HG03135 (cell line): ENCODE data around the gene ANO4.
"Not testable (repeated sequence)": the region's sequence is repeated elsewhere in the genome, so short reads cannot be mapped to it uniquely, and the experiment has no call there.

Experiments used
- ATAC-seq: cut with Tn5 transposase; IDR thresholded peaks from one replicate; pipeline ENCODE4 v1.9.1; 2021; ENCODE audit warnings: mild to moderate bottlenecking, moderate library complexity; ENCODE audit not compliant: unreplicated experiment

The ANO4 gene

GRCh38 chr12:101027200-101027599, 232.6 kb downstream of the ANO4 start:
- ATAC-seq = no peak

- ATAC-seq = no peak
These were observed 233.2 kb downstream of the ANO4 start for GRCh38 chr12:101027816-101028215.

- no peak for ATAC-seq
These were observed 243.8 kb downstream of the ANO4 start for GRCh38 chr12:101038289-101038871.

- ATAC-seq = no peak
These were observed 245.4 kb downstream of the ANO4 start for GRCh38 chr12:101039848-101040531.

- ATAC-seq = no peak
These were observed 246.4 kb downstream of the ANO4 start for GRCh38 chr12:101040936-101041335.

GRCh38 chr12:101042211-101042610, 247.6 kb downstream of the ANO4 start:
- ATAC-seq = no peak

- no peak for ATAC-seq
These were observed 250.0 kb downstream of the ANO4 start for GRCh38 chr12:101044512-101045059.

GRCh38 chr12:101045486-101046464, 251.2 kb downstream of the ANO4 start:
- ATAC-seq = no peak

GRCh38 chr12:101047652-101048051, 253.1 kb downstream of the ANO4 start:
- no peak for ATAC-seq

- ATAC-seq = no peak
These were observed 256.1 kb downstream of the ANO4 start for GRCh38 chr12:101050631-101051030.

- ATAC-seq = no peak
These were observed 256.6 kb downstream of the ANO4 start for GRCh38 chr12:101051151-101051550.

- ATAC-seq = no peak
These were observed 257.4 kb downstream of the ANO4 start for GRCh38 chr12:101051901-101052550.

- ATAC-seq = no peak
These were observed 258.6 kb downstream of the ANO4 start for GRCh38 chr12:101053203-101053602.

GRCh38 chr12:101055940-101056339, 261.4 kb downstream of the ANO4 start:
- no peak for ATAC-seq

- ATAC-seq = not testable (repeated sequence)
These were observed 267.9 kb downstream of the ANO4 start for GRCh38 chr12:101062508-101062907.

- no peak for ATAC-seq
These were observed 270.1 kb downstream of the ANO4 start for GRCh38 chr12:101064721-101065120.

- no peak for ATAC-seq
These were observed 271.9 kb downstream of the ANO4 start for GRCh38 chr12:101066489-101066888.

GRCh38 chr12:101068402-101068801, 273.8 kb downstream of the ANO4 start:
- no peak for ATAC-seq

- no peak for ATAC-seq
These were observed 274.3 kb downstream of the ANO4 start for GRCh38 chr12:101068836-101069235.

GRCh38 chr12:101074940-101075680, 280.5 kb downstream of the ANO4 start:
- ATAC-seq = no peak
